GM10248 (cell line): ENCODE results near the gene DLGAP3.

Experiments used
- CTCF ChIA-PET: fragments of 300-600 bp; sonication (Branson Sonifier 250); formaldehyde crosslinking; extraction: SDS; loops from one replicate; lab custom pipeline; 2021; ENCODE audit warnings: antibody characterized with exemption; lab: Yijun Ruan, JAX
- POLR2A ChIA-PET: fragments of 350-650 bp; sonication (Branson Sonifier 250); formaldehyde crosslinking; extraction: SDS; loops from one replicate; lab custom pipeline; 2020; ENCODE audit warnings: antibody characterized with exemption; lab: Yijun Ruan, JAX
- DNase-seq: peaks from one replicate; pipeline ENCODE4 v3.0.0; 2012; ENCODE audit errors: extremely low spot score
- TF ChIP-seq, protein P1 (sequence below): IDR thresholded peaks from 2 replicates; pipeline ENCODE4 v1.5.1; 2012; ENCODE audit warnings: mild to moderate bottlenecking, low read depth; ENCODE audit errors: extremely low read depth, missing control alignments, control extremely low read depth

The DLGAP3 gene

DNA sequence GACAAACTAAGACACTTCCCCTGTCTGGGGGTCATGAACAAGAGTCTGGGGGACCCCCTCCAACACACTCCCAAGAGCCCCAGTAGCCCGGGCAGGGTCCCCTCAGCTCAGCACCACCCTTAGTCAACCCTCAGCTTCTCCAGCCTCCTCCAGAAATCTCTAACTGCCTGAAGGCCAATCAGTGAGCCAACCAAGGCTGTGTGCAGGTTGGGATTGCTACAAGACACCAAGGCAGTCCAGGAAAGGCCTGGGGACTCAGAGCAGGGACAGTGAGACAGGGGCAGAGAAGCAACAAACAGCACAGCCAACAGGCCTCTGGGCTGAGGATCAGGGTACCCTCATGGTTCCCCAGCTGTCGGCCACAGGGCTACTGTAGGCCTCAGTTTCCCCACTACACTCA lies 83.2 kb downstream of the DLGAP3 start:
- no peak for DNase-seq
- ChIA-PET CTCF (interaction anchor here (0.7 to 2.9 kb wide), 3 partner anchors 14 to 59 kb away, joined by 3 to 12 read pairs (median 9); partner anchors contain the start of gene SMIM12), POLR2A (interaction anchor here (0.5 kb wide), 1 partner anchor 1390 kb away, joined by 3 read pairs; no protein-coding TSS in a partner anchor)
- TF ChIP-seq, protein P1, sequence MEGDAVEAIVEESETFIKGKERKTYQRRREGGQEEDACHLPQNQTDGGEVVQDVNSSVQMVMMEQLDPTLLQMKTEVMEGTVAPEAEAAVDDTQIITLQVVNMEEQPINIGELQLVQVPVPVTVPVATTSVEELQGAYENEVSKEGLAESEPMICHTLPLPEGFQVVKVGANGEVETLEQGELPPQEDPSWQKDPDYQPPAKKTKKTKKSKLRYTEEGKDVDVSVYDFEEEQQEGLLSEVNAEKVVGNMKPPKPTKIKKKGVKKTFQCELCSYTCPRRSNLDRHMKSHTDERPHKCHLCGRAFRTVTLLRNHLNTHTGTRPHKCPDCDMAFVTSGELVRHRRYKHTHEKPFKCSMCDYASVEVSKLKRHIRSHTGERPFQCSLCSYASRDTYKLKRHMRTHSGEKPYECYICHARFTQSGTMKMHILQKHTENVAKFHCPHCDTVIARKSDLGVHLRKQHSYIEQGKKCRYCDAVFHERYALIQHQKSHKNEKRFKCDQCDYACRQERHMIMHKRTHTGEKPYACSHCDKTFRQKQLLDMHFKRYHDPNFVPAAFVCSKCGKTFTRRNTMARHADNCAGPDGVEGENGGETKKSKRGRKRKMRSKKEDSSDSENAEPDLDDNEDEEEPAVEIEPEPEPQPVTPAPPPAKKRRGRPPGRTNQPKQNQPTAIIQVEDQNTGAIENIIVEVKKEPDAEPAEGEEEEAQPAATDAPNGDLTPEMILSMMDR: no peak

DNA sequence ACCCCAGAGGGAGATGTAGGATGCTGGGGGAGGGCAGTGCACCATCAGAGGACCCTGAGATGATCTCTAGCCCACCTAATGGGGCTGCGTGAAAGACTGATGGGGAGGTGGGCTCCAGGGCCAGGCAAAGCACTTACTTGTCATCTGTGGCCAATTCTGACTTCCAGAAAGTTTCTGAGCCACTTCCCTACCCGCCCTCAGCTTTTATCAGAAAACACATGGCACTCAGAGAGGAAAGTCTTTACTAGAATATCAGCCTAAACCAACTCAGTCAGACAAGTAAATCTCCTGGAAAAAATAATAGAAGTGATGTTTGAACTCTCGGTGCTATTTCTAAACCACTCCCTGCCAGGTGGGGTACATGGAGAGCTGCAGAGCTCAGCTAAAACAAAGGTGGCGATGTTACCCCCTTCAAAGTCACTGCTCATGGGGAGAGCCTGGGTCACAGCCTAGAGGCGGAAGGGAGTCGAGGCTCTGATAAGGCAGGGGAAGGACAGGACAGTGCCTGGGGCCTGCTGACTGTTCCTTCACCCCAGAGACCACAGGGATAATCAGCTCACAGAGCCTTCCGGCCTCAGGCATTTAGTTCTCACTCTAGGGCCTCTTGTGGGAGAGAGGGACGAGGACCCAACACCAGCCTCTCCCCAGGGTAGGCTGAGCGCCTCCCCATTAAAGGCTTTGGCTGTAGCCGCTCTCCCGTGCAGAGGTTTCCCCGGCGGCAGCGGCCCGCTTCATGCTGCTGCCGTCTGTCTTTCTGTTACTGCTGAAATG lies 84.1 kb downstream of the DLGAP3 start:
- CTCF ChIA-PET: interaction anchor here (1.2 to 6.1 kb wide), 5 partner anchors 8 to 59 kb away, joined by 3 to 44 read pairs (median 4); partner anchors contain the start of gene SMIM12
- POLR2A ChIA-PET: no interaction called here
- no peak for DNase-seq
- TF ChIP-seq, protein P1: no peak

DNA sequence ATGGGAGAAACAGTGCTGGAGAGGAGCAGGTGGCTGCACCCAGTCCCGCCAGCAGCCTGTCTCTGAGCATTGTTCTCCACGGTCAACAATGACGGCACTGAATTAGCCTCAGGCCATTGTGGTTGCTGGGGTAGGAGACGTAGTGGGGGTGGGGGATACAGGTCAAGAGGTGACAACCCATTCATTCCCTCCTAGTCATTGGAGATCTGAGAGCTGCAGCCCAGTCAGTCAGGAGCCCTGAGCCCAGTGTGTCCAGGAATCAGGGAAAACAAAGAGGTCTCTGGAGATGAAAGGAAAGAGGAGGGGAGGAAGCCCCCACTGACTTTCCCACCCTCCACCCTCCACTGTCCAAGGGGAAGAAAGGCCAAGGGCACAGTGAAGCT lies 85.2 kb downstream of the DLGAP3 start:
- no peak for DNase-seq
- ChIA-PET CTCF (interaction anchor here (0.7 to 6.1 kb wide), 4 partner anchors 9 to 58 kb away, joined by 3 to 44 read pairs (median 4); no protein-coding TSS in a partner anchor), POLR2A (no interaction called here)
- TF ChIP-seq, protein P1: no peak

DNA sequence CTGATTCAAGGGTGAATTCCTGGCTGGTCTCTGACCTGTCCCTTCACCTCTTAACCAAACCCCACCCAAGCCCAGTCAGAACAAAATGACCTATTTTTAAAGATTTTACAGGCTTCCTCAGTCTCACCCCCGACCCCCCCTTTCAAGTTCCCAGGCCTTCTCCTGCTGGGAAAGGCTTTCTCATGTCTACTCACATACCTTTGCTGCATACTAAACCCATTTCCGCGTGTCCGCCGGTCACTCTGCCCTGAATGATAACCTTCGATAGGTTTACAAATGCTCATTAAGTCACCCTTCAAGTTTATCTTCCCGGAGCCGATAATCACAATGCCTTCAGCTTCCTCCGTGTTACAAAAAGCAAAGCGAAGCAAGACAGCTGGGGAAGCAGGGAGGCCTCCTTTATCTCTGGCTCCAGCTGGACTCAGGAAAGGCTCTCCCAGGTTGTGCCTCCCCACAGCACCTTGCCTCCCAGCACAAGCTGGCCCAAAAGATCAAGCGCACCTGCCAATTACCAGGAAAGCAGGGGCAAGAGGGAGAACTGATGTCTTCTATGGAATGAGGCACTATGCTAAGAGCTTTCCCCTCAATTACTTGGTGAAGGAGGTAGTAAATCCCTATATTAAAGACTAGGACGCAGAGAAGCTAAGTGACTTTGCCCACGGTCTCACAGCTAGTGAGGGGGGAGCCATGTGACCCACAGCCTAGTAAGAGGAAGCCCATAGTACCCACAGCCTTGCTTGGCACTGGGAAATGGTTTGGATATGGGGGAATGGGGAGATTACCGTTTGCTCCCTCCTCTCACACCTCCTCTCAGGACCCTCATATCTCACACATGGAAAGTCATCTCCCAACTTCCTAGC lies 85.8 kb downstream of the DLGAP3 start:
- DNase-seq: no peak
- CTCF ChIA-PET: interaction anchor here (1.4 to 6.1 kb wide), 3 partner anchors 8 to 58 kb away, joined by 3 to 44 read pairs (median 4); no protein-coding TSS in a partner anchor
- POLR2A ChIA-PET: no interaction called here
- TF ChIP-seq, protein P1: no peak

DNA sequence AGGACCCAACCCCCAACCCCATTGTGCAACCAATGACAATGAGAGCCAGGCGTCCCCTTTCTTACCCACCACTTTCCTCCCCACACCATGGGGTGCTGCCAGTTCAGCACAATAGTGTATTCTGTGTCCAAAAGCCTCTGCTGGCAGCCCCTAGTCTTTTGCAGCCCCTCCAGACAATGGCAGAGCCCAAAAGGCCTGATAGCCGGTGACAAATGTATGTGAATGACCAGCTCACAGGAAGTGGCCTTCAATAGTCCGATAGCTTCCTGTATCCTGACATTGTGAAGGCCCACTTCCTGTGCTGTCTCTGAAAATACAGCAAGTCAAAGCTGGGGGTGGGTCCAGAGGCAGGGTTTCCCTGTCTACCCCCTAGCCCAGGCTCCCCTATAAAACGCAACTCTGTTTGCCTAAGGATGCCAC lies 86.5 kb downstream of the DLGAP3 start:
- TF ChIP-seq, protein P1: no peak
- DNase-seq: no peak
- ChIA-PET POLR2A (no interaction called here), CTCF (interaction anchor here (0.6 to 6.1 kb wide), 5 partner anchors 10 to 90 kb away, joined by 3 to 44 read pairs (median 3); partner anchors contain the start of gene SMIM12)

DNA sequence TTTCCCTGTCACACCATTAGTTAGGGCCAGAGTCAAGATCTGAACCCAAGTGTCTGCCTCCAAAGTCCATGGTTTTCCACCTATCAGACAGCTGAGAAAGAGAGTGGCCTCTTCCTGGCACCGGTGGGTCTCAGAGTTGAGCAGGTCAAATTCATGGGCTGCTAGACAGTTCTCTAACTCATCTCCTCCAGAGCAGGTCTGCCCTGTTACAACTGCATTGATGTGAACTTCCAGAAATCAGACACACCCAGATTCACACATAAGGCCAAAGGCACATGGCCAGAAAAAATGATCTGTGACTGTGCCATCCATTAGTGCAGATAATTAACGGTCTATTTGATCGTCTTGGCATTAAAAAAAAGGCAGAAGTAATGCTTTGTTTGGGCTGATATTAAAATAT lies 87.4 kb downstream of the DLGAP3 start:
- CTCF ChIA-PET: interaction anchor here (0.7 to 6.1 kb wide), 4 partner anchors 11 to 55 kb away, joined by 3 to 44 read pairs (median 3); partner anchors contain the start of gene SMIM12
- POLR2A ChIA-PET: no interaction called here

More for the DNA sequence above, 87.4 kb downstream of the DLGAP3 start:
- no peak for DNase-seq
- TF ChIP-seq, protein P1: no peak
